Spleen (tissue), 7 donors: ENCODE results near the gene HSP90AB1.

ENCODE experiments used
- POLR2A ChIP-seq, 3 donors: fragments of 450-650 bp; IDR thresholded peaks; one replicate each; pipeline ENCODE4 v1.5.1; 2017; ENCODE audit warnings: antibody characterized with exemption in 3 of 3, mild to moderate bottlenecking in 1 of 3
- TF ChIP-seq, protein P1 (sequence below), 11 experiments: fragments of 200-600 bp in 7 of 11; fragments of 450-650 bp in 4 of 11; sonication (generic) in 4 of 11; IDR thresholded peaks in 8 of 11; conservative IDR thresholded peaks in 3 of 11; 1 replicate in 7 of 11; 2 replicates in 4 of 11; pipeline versions ENCODE4 v1.4.0 to v1.8.0; 2016 to 2021; ENCODE audit warnings: antibody characterized with exemption in 11 of 11, inconsistent platforms in 4 of 11, mild to moderate bottlenecking in 1 of 11
- donor health status: DM: no; HTN: no; CAD: no; lungs with moderate emphysema.
- donor health status: DM: no; HTN: no; CAD: no.
- donor health status: DM: no; HTN: no; CAD: no.

DNA sequence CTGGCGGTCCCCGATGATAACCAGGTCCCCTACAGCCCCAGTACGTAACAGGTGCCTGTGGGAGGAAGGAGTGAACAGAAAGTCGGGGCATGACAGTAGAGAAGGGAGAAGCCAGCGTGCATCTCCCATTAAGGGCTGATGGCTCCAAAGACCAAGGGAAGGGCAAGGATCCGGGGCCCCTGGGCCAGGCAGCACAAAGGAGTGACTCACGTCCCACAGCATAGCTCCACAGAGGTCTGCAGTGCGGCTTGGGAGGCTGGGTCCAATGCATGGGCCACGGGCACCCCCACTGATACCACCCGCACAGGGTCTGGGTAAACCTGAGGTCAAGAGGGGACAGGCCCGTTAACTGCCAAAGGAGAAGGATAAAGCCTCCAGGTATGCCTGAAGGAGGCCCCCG is 56.0 kb downstream of the HSP90AB1 start:
- no peak for TF ChIP-seq POLR2A (IDR thresholded peaks at IDR 0.05)
- TF ChIP-seq, protein P1, sequence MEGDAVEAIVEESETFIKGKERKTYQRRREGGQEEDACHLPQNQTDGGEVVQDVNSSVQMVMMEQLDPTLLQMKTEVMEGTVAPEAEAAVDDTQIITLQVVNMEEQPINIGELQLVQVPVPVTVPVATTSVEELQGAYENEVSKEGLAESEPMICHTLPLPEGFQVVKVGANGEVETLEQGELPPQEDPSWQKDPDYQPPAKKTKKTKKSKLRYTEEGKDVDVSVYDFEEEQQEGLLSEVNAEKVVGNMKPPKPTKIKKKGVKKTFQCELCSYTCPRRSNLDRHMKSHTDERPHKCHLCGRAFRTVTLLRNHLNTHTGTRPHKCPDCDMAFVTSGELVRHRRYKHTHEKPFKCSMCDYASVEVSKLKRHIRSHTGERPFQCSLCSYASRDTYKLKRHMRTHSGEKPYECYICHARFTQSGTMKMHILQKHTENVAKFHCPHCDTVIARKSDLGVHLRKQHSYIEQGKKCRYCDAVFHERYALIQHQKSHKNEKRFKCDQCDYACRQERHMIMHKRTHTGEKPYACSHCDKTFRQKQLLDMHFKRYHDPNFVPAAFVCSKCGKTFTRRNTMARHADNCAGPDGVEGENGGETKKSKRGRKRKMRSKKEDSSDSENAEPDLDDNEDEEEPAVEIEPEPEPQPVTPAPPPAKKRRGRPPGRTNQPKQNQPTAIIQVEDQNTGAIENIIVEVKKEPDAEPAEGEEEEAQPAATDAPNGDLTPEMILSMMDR (IDR thresholded peaks at IDR 0.05 in 8 of 11, conservative IDR thresholded peaks at IDR 0.05 in 3 of 11): no peak
